Iris pigment epithelial cell (primary cell): Measurements from ENCODE around the gene TXNDC15.
"Not testable (repeated sequence)": the region's sequence is repeated elsewhere in the genome, so short reads cannot be mapped to it uniquely, and the experiment has no call there.

ENCODE experiments used
- DNase-seq: peaks from one replicate; pipeline ENCODE4 v3.0.0-alpha.2; 2011; ENCODE audit warnings: low read depth

The TXNDC15 gene

DNA sequence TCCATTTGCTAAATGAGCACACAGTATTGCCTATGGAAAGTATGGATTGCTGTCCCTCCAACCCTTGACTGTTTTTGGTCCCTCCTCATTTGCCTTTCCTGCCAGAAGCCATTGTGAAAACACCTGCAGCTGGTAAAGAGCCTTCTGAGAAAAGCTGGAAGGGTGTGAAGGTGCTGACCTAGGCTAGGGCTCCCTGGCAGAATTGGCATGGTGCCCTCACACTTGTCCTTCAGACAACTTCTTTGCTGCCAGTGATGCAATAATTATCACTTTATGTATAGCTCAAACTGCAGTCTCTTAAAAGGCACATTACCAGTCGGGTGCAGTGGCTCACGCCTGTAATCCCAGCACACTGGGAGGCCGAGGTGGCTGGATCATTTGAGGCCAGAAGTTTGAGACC, 4.2 kb downstream of the TXNDC15 start:
- no peak for DNase-seq

DNA sequence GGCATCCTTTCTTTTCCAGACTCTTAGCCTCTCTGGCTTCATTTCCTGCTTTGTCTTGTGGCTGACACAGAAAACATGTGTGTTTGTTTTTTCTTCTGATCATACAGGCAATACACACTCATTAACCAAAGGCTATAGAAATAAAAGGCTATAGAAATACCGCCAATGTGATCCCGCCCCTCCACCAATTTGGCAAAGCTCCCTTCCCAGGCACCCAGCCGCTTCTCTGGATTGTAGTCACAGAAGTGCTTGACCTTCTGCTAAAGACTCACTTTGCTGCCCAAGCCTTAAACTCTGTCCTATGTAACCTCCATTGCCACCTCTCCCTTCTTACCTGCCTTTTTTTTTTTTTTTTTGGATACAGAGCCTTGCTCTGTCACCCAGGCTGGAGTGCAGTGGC, 5.3 kb downstream of the TXNDC15 start:
- DNase-seq = no peak

DNA sequence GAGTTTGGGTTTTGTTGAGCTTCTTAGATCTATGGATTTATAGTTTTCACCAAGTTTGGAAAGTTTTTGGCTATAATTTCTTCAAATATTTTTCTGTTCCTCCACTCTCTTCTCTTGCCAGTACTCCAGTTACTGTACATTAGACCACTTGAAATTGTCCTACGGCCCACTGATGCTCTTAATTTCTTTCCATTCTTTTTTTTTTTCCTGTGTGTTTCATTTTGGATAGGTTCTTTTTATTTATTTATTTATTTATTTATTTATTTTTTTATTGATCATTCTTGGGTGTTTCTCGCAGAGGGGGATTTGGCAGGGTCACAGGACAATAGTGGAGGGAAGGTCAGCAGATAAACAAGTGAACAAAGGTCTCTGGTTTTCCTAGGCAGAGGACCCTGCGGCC, 6.8 kb downstream of the TXNDC15 start:
- DNase-seq = not testable (repeated sequence)

DNA sequence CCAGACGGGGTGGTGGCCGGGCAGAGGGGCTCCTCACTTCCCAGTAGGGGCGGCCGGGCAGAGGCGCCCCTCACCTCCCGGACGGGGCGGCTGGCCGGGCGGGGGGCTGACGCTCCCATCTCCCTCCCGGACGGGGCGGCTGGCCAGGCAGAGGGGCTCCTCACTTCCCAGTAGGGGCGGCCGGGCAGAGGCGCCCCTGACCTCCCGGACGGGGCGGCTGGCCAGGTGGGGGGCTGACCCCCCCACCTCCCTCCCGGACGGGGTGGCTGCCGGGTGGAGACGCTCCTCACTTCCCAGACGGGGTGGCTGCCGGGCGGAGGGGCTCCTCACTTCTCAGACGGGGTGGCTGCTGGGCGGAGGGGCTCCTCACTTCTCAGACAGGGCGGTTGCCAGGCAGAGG, 7.5 kb downstream of the TXNDC15 start:
- not testable (repeated sequence) for DNase-seq

DNA sequence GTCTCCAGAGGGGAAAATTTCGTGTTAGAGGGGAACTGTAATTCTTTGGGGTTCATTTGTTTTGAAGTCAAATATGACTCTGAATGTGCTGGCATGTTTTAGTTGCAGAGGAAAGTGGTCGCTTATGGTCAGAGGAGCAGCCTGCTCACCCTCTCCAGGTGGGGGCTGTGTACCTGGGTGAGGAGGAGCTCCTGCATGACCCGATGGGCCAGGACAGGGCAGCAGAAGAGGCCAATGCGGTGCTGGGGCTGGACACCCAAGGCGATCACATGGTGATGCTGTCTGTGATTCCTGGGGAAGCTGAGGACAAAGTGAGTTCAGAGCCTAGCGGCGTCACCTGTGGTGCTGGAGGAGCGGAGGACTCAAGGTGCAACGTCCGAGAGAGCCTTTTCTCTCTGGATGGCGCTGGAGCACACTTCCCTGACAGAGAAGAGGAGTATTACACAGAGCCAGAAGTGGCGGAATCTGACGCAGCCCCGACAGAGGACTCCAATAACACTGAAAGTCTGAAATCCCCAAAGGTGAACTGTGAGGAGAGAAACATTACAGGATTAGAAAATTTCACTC, 13.5 kb downstream of the TXNDC15 start:
- no peak for DNase-seq

DNA sequence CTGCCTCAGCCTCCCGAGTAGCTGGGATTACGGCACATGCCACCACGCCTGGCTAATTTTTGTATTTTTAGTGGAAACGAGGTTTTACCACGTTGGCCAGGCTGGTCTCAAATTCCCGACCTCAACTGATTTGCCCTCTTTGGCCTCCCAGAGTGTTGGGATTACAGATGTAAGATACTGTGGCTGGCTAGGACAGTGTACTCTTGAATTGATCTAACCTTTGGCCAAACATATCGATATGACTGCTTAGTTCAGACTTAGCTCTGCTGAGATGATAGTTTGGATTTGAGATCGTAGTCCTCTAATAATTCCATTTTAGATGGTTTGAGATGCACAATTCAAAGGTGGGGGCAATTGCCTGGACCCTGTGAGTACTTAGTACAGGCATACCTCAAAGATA, 15.2 kb downstream of the TXNDC15 start:
- DNase-seq = no peak

DNA sequence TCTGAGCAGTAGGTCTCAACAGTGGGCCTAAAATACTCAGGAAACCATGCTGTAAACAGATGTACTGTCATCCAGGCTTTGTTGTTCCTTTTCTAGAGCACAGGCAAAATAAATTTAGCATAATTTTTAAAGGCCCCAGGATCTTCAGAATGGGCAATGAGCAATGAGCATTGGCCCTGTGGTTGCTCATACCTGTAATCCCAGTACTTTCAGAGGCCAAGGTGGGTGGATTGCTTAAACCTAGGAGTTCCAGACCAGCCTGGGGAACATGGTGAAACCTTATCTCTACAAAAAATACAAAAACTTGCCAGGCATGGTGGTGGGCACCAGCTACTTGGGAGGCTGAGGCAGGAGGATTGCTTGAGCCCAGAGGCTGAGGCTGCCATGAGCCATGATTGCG, 17.3 kb downstream of the TXNDC15 start:
- DNase-seq = no peak

DNA sequence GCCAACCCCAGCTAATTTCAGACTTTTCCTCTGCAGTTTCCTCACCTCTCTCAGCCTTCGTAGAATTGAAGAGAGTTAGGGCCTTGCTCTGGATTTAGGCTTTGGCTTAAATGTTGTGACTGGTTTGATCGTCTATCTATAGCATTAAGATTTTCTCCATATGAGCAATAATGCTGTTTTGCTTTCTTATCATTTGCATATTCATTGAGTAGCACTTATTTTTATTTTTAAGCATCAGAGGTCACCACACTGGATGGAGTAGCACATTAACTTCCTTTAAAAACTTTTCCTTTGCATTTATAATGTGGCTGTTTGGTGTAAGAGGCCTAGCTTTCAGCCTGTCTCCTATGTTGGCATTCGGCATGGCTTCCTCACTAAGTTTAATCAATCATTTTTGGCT, 18.1 kb downstream of the TXNDC15 start:
- no peak for DNase-seq

DNA sequence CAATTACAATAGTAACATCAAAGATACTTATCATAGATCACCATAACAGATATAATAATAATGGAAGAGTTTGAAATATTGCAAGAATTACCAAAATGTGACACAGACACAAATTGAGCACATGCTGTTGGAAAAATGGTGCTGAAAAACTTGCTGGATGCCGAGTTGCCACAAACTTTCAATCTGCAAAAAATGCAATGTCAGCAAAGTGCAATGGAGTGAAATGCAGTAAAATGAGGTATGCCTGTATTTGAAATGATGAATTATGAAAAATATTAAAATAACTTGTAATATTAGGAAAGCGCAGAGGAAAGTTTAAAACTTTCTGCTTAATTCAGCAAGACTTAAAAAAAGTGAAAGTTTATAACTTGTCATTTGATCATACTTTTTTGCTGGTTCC, 18.8 kb downstream of the TXNDC15 start:
- DNase-seq = no peak

DNA sequence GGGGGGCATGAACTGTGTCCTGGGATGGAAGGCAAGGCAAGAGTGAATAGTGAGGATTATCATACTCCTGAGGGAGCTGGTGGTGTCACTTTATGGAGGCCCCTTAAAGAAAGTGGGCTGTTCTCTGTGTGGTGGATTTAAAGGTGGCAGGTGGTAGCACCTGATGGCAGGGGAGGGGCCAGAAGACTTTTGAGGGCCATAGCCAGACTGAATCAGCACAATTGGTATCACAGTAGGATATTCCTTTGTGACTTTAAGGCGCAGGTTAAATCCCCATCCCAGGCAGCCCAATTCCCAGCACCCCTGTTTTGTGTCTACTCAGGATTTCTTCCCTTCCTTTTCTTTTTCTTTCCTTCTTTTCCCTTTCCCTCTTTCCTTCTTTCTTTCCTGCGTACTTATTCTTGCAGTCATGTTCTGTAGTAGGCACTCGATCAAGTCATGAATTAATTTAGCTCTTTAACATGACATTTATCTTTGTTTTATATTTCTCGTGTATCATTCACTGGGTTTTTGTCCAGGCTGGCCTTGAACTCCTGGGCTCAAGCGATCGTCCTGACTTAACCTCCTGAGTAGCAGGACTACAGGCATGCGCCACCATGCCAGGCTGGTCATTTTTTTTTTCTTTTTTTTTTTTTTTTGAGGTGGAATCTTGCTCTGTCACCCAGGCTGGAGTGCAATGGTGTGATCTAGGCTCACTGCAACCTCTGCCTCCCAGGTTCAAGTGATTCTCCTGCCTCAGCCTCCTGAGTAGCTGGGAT, 19.8 kb downstream of the TXNDC15 start:
- DNase-seq = no peak

DNA sequence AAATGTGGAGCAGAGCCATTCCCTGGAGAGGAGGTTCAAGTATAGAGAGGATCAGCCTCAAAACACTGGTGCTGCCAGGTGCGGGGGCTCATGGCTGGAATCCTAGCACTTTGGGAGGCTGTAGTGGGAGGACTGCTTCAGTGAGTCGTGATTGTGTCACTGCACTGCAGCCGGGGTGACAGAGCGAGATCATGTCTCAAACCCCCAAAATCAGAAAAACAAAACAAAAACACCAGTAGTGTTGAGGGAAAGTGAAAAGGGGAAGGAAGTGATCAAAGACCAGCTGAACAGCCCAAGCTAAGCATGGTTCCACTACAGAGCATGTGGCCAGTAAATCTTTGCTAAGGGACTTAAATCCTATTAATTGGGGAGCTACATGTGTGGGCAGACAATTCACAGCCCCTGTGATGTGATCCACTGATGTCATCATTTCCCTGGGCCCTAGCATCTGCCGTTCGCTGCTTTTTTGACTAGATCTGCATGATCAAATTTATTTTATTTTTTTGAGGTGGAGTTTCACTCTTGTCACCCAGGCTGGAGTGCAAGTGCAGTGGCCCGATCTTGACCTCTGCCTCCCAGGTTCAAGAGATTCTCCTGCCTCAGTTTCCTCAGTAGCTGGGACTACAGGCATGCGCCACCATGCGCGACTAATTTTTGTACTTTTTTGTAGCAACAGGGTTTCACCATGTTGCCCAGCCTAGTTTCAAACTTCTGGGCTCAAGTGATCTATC, 28.1 kb downstream of the TXNDC15 start:
- no peak for DNase-seq

DNA sequence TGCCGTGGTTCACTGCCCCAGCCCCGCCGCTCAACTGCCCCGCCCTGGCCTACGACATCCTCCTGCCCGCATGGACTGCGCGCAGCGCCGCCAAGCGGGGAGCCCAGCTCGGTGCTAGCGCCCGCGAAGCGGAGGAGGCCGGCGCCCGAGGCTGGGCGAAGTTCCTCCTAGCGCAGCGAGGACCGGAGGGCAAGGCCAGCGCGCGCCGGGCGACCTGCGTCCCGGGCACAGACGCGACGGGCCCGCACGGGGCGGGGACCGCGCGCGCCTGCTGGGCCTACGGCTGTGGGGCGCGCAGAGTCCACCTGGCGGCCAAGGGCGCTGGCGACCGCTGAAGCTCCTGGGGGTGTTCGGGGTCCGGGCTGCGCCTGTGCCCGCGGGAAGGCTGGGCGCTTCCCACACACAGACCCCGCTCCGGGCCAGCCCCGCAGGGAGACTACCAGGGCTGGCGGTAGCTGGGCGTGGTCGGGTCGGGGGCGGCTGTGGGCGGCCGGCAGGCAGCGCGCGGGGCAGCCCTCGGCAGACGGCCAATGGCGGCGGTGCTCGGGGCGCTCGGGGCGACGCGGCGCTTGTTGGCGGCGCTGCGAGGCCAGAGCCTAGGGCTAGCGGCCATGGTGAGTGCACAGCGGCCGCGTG, 30.6 kb downstream of the TXNDC15 start, which contains the start of gene PCBD2:
Gene PCBD2, plus strand, starts transcription at position 522 of the 636 bp plus-strand sequence. Its CDS starts 9 bp downstream, at position 531.
- peak; percentile 89 for DNase-seq

DNA sequence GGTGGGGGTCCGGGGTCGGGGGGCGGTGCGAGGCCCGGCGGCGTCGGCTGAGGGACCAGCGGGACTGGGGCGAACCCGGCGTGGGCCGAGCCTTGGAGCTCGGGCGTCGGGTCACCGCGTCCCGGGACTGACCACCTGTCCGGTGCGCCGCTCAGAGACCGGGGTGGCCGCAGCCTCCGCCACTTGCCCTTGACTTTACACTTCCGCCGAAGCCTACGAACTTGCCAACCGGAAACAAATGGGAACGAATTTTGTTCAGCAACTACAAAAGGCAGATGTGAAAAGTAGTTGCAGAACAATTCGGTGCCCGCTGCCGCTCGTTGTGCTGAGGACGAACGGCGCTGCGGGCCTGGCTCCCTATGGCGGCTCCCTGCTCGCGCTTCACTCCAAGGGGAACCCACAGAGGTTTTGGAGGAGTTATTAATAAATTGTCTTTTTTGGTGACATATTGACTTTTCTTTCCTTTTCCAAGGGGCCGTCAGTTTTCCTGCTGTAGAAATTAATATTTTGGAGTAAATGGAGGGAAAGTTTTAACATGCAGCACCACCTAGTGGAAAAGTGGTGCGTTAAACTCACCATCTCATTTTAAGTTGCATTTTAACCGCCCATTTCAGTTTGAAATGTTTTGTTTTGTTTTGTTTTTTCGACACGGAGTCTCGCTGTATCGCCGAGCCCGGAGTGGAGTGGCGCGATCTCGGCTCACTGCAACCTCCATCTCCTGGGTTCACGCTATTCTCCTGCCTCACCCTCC, 31.2 kb downstream of the TXNDC15 start:
- peak; percentile 69 for DNase-seq

DNA sequence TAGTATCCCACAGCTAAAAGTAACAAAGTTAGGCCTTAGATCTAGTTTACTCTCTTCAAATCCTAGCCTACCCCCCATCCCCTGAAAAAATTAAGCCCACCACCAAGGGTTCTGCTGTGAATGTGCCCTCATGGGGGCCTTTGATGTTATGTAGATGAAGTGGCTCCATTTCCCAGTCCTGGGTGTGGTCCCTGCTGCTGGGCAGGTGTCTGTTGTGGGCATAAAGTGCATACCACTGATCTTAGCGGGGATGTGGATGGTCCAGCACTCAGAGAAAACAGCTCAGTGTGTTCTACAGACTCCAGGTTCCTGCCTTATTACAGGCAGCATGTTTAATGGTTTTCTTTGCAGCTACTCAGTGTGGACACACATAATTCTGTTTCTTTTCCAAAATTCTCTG, 32.6 kb downstream of the TXNDC15 start:
- no peak for DNase-seq

DNA sequence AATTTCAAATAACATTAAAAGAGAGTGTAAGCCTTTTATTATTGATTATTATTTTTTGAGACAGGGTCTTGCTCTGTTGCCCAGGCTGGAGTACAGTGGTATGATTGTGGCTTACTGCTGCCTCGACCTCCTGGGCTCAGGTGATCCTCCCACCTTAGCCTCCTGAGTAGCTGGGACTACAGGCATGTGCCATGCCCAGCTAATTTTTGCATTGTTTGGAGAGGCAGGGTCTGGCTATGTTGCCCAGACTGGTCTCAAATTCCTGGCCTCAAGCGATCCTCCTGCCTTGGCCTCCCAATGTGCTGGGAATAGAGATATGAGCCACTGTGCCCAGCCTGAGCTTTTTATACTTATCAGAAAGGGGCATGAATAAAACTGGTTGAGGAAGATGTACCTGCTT, 36.6 kb downstream of the TXNDC15 start:
- DNase-seq = not testable (repeated sequence)

DNA sequence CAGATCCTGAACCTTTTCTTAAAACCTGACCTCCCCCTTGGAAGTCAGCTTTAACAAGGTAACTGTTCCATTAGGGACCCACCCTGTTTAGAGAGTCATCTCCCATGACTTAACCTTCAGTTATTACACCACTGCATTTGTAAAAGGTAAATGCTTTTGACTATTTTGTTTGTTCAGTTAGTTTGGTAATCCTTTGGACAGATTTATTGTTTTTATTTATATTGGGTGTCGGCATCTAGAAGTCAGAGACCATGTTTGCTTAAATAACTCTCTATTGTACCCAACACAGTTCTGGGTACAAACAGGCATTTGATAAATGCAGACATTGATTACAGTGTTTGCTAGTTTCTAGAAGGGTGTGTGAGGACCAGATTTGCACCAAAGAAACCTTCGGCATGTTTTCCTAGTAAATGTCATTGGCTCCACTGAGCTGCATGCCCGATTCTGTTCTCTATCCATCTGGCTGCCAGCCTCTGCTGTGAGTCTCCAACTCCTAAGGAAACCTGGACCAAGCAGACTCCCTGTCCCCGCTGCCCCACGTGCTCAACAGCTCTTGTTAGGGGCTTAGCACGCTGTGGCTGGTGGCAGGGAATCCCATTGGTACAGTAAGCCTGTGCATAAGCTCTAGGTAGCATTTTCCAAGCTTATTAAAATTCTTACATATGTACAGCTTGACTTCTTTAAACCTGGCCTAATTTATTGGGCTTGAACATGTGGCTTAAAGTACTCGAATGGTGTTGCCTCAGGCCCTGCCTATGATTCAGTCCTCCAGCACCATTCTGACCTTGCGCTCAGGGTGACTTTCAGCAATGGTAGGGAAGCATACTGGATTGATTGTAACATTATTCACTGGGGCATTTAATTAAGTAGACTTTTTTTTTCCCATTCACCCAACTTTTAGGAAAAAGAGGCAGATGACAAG, 37.4 kb downstream of the TXNDC15 start:
- no peak for DNase-seq

DNA sequence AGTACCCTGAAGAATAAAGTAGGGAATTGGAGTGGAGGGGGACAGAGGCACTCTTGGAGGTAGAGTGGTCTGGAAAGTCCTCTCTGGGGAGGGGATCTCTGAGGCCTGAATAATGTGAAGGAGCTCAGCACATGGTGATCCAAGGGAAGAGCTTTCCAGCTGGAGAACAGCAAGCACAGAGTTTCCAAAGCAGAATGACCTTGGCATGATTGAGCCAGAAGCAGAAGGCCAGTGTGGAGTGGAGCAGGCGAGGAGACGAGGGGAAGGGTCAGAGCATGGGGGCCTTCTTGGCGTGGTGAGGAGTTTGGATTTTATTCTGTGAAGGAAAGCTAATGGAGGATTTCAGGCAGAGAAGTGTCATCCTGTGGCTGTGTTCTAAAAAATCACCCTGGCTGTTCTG, 39.1 kb downstream of the TXNDC15 start:
- DNase-seq = no peak

DNA sequence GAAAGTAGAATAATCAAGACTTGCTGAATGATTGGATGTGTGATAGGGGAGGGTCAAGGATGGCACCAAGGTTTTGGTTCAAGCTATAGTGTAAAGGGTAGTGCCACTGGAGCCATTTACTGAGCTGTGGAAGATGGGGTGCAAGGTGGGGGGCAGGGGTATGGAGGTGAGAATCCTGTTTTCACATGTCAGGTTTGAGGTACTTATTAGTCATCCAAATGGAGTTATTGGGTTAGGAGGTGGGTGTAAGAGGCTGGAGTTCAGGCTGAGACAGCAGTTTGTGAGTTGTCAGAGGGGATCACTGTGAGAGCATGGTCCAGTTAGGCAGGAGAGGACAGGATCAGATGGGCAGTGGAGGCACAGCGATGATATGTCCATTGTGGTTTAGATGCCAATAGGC, 39.6 kb downstream of the TXNDC15 start:
- no peak for DNase-seq

DNA sequence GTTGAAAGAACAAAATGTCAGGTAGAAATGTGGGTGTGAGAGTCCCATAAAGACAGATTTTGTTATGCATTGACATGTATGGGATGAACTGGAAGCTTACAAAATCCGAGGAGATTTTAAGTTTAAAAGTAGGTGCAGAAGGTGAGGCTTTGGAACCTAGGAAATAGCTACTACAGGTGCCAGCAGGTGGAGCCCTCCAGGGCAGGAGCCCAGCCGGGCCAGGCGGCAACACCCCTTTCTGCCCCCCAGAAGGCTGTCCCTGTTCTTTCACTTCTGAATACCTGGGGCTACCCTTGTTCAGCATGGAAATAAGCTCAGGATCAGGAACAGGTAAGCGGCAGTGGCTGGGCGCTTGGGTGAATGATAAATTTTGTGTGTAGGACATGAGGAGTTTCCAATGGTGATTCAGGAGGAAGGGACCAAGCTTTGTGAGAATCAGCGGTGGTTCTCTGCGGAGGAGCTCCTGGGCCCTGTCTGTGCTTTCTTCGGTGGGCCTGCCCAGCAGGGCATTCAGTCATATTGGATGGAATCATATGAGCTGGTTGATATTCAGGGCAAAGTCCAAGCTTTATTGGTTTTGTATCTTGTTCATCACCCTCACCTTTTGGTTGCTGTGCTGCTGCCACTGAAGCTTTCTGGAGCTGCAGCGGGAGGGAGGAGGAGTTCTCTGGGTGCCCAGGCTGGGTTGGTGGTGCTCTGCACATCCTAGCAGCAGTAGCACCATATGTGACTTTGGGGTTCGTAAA, 43.1 kb downstream of the TXNDC15 start:
- no peak for DNase-seq

DNA sequence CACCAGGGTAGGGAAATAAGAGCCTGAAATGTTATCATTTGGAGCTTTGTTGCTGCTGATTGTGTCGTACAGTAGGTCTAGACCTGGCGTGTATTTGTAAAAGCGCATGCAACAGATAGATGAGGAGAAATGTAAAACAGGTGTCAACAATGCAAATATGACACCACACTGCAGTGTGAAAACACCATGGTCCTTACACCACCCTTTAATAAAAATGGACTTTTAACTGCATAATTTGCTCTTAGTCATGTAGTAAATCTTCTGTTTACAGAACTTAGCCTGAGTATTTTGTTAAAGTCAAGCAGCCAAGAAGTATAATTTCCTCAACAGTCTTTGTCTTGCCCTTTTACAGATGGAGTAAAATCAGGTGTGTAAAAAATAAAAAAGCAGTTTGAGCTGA, 44.7 kb downstream of the TXNDC15 start:
- DNase-seq = no peak
